HepG2 (cell line): ENCODE data around the gene ARHGAP23. TPM values are rescaled to one million over a fixed set of nuclear protein-coding genes. Genes with fewer than 3 reads are reported as not detected.
"Not testable (repeated sequence)": the region's sequence is repeated elsewhere in the genome, so short reads cannot be mapped to it uniquely, and the experiment has no call there.

Experiments used
- ATAC-seq: fragments of 200-7000 bp; cut with Tn5 transposase; 3 replicates; pipeline ENCODE4 v1.9.1; 2020; ENCODE audit warnings: mild to moderate bottlenecking, moderate library complexity
- BruUV-seq: library from RNA; stranded (reverse); fragments of 400-500 nt; replicated peaks from 2 replicates; lab custom pipeline; 2021; lab: Mats Ljungman, UMichigan
- CTCF ChIA-PET: fragments of 300-600 bp; formaldehyde crosslinking; extraction: SDS; loops from one replicate; lab custom pipeline; 2021; ENCODE audit warnings: low total read pairs, inconsistent platforms, low intra/inter-chr PET ratio; lab: Yijun Ruan, JAX
- POLR2A ChIA-PET: fragments of 350-600 bp; sonication (Branson Sonifier 250); formaldehyde crosslinking; loops from one replicate; lab custom pipeline; 2020; ENCODE audit warnings: antibody characterized with exemption, inconsistent platforms; lab: Yijun Ruan, JAX
- DNase-seq: peaks from one replicate; pipeline ENCODE4 v3.0.0-alpha.2; 2015; ENCODE audit warnings: low spot score
- FAIRE-seq: peaks from 3 replicates; lab custom pipeline; 2011; peaks lifted over from hg19 to GRCh38; lab: Jason Lieb, UNC
- H2AFZ ChIP-seq: one replicate; pipeline ENCODE4 v1.6.1; 2011; ENCODE audit warnings: low read length, inconsistent platforms
- H3K27ac ChIP-seq: fragments of 300-600 bp; 3 replicates; pipeline ENCODE4 v1.8.0; 2011; ENCODE audit warnings: mixed run types, mild to moderate bottlenecking, mixed read lengths, low read length, inconsistent platforms; ENCODE audit not compliant: insufficient read depth; ENCODE audit errors: extremely low read length
- H3K27me3 ChIP-seq, 2 experiments: fragments of 200-600 bp in 1 of 2; 2 replicates in 1 of 2; 3 replicates in 1 of 2; pipeline versions ENCODE4 v1.6.0 to v1.8.0; 2011; ENCODE audit warnings: low read length in 2 of 2, mild to moderate bottlenecking in 2 of 2, moderate library complexity in 2 of 2, inconsistent platforms in 1 of 2; ENCODE audit not compliant: insufficient read depth in 2 of 2, control insufficient read depth in 1 of 2
- H3K36me3 ChIP-seq, 2 experiments: fragments of 200-600 bp in 1 of 2; replicated peaks in 1 of 2; 2 replicates in 1 of 2; 3 replicates in 1 of 2; pipeline versions ENCODE4 v1.5.1 to v1.8.0; 2011; ENCODE audit warnings: low read length in 2 of 2, inconsistent platforms in 1 of 2; ENCODE audit not compliant: insufficient read depth in 2 of 2, control insufficient read depth in 1 of 2
- H3K4me1 ChIP-seq: 2 replicates; pipeline ENCODE4 v1.5.1; 2012; ENCODE audit warnings: low read length, inconsistent platforms; ENCODE audit not compliant: insufficient read depth
- H3K4me2 ChIP-seq: 2 replicates; pipeline ENCODE4 v1.6.0; 2011; ENCODE audit warnings: low read depth, low read length, inconsistent platforms
- H3K4me3 ChIP-seq, 3 experiments: fragments of 200-600 bp in 1 of 3; sonication (generic), shearing (Covaris generic) in 1 of 3; replicated peaks in 1 of 3; 2 replicates each; pipeline ENCODE4 v1.5.1; 2011 to 2016; ENCODE audit warnings: low read length in 3 of 3, inconsistent platforms in 2 of 3, low read depth in 2 of 3, mild to moderate bottlenecking in 2 of 3, control low read depth in 1 of 3, mixed read lengths in 1 of 3; ENCODE audit not compliant: insufficient read depth in 1 of 3
- H3K79me2 ChIP-seq: one replicate; pipeline ENCODE4 v1.6.1; 2011; ENCODE audit warnings: low read length, inconsistent platforms; ENCODE audit not compliant: insufficient read depth
- H3K9ac ChIP-seq: 2 replicates; pipeline ENCODE4 v1.6.0; 2011; ENCODE audit warnings: mild to moderate bottlenecking, low read depth, low read length, inconsistent platforms; ENCODE audit not compliant: insufficient read depth
- H3K9me3 ChIP-seq: 2 replicates; pipeline ENCODE4 v1.5.1; 2012; ENCODE audit warnings: mild to moderate bottlenecking, low read length
- H4K20me1 ChIP-seq: 2 replicates; pipeline ENCODE4 v1.6.0; 2011; ENCODE audit warnings: inconsistent platforms, mild to moderate bottlenecking, low read length, moderate library complexity; ENCODE audit not compliant: insufficient read depth
- HNRNPL ChIP-seq: fragments of 200-400 bp; formaldehyde crosslinking; IDR thresholded peaks from 2 replicates; pipeline ENCODE4 v1.6.1; 2017; ENCODE audit warnings: mild to moderate bottlenecking, low read depth, low read length
- TRIM24 ChIP-seq: sonication (generic); formaldehyde crosslinking; IDR thresholded peaks from 2 replicates; pipeline ENCODE4 v1.8.0; 2022; ENCODE audit warnings: mild to moderate bottlenecking, missing genetic modification reagents
- WGBS: methylation state at CpG from one replicate; pipeline ENCODE4 v1.1.6; 2017; ENCODE audit warnings: low lambda C conversion rate; 5-methylcytosine and 5-hydroxymethylcytosine counted together
- in situ Hi-C: cut with HindIII; loops from 2 replicates; pipeline ENCODE4 v1.10.0; 2017; ENCODE audit warnings: low pct_unique_long_range_greater_than_20kb; ENCODE audit not compliant: extremely low pct_ligation_motif_present
- intact Hi-C: fragments of 100-400 bp; cut with micrococcal nuclease; formaldehyde crosslinking; loops from one replicate; pipeline ENCODE4 v1.10.0; 2022; ENCODE audit not compliant: unreplicated experiment
- polyA plus RNA-seq, 8 experiments: library from polyadenylated mRNA; depleted of rRNA in 3 of 8; stranded (reverse) in 7 of 8; unstranded in 1 of 8; fragments of >200 nt; fragmentation: Illumina TruSeq in 4 of 8; extraction: Trizol in 4 of 8; gene quantifications; 2 replicates each; pipeline versions ENCODE4 v1.2.1 to v1.2.3, GENCODE V29; 2011 to 2016; ENCODE audit warnings: low read depth in 4 of 8, missing spikeins in 1 of 8, mixed read lengths in 1 of 8; ENCODE audit not compliant: insufficient read depth in 1 of 8
- total RNA-seq, 5 experiments: library from RNA; depleted of rRNA; stranded (reverse); fragments of >200 nt; fragmentation: Illumina TruSeq; extraction: Trizol; gene quantifications; 2 replicates each; pipeline ENCODE4 v1.2.3, GENCODE V29; 2016; ENCODE audit warnings: low read depth in 1 of 5
- TF ChIP-seq, protein P1 (sequence below): sonication (generic); formaldehyde crosslinking; IDR thresholded peaks from 2 replicates; pipeline ENCODE4 v1.5.0; 2020; ENCODE audit warnings: mild to moderate bottlenecking, missing genetic modification reagents, moderate library complexity

The ARHGAP23 gene
- total and polyA plus RNA-seq, 2 of the 13 experiments (the other 11 are each of a cell fraction or from before 2014, with no cell fraction given): 0.03 TPM; not detected in 1

DNA sequence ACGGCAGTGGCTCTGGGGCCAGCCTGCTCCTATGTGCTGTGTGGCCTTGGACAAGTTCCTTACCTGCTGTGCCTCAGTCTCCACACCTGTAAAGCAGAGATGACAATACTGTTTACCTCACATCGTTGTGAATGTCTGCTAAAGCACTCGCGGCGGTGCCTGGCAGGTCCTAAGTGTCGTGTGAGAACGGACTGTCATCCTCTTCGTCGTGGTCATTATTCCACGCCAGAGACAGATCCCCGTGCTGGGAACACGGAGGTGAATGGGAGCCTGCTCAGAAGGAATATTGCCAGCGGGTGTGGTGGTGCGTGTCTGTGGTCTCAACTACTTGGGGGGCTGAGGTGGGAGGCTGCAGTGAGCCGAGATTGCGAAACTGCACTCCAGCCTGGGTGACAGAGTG, 65.9 kb downstream of the ARHGAP23 start:
- FAIRE-seq, H3K4me1 ChIP-seq, POLR2A ChIA-PET, H2AFZ ChIP-seq, BruUV-seq, H3K9ac ChIP-seq, ATAC-seq, H3K79me2 ChIP-seq, H3K36me3 ChIP-seq, H3K27ac ChIP-seq, intact Hi-C loops, H4K20me1 ChIP-seq, H3K4me2 ChIP-seq, DNase-seq, H3K9me3 ChIP-seq, H3K4me3 ChIP-seq: not testable (repeated sequence)
- peaks cover 4 to 28% of the 10 kb centered on the region in 2 experiments for H3K27me3 ChIP-seq
- WGBS: 36% methylated on average over 16 of the region's 16 CpGs
- in situ Hi-C loops: loop anchor here (5.0 kb wide), 2 partner anchors 157 to 173 kb away; no protein-coding TSS in a partner anchor
- CTCF ChIA-PET: interaction anchor here (2.7 kb wide), 1 partner anchor 173 kb away, joined by 53 read pairs; no protein-coding TSS in a partner anchor

DNA sequence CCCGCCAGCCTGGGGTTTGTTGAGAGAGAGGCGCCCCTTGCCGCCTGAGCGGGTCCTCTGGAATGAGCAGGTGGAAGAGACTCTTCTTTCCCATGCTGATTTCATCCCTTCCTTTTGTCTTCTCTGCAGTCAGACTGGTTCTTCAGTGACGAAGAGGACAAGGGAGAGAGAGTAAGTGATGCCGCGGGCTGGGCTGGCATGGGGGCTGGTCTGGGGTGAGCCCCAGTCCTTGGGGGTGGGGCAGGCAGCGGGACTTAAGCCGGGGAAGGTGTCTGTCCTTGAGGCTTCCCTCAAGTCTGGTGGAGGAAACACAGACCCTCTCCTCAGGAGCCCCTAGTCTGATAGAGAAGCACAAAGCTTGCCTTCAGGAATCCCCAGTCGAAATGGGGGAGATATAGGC, 69.4 kb downstream of the ARHGAP23 start:
- WGBS: 60% methylated on average over 10 of the region's 10 CpGs
- peaks cover 0 to 17% of the 10 kb centered on the region in 2 experiments; a peak in 2 of 5 replicates for H3K27me3 ChIP-seq
- DNase-seq, H4K20me1 ChIP-seq, POLR2A ChIA-PET, H2AFZ ChIP-seq, H3K9me3 ChIP-seq, H3K9ac ChIP-seq, CTCF ChIA-PET, ATAC-seq, H3K4me2 ChIP-seq, H3K79me2 ChIP-seq, H3K4me1 ChIP-seq, H3K36me3 ChIP-seq, FAIRE-seq, H3K4me3 ChIP-seq, H3K27ac ChIP-seq, BruUV-seq, intact Hi-C loops, in situ Hi-C loops: not testable (repeated sequence)

DNA sequence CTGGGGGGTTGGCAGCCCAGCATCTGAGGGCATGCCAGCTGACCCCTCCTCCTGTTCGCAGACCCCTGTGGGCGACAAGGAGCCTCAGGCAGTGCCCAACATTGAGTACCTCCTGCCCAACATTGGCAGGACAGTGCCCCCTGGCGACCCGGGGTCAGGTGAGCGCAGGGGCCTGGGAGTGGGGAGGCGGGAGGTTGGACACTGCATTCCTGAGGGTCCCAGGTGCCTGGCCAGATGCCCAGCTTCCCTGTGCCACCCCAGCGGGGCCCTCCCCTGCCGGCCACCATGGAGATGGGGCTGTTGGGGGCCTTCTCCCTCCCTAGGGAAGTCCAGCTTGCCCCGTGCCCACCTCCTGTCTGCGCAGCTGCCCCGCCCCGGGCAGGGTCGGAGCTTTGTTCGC, 70.1 kb downstream of the ARHGAP23 start:
- CTCF ChIA-PET: no interaction called here
- no peaks in the 10 kb centered on the region for H4K20me1 ChIP-seq
- WGBS: 56% methylated on average over 11 of the region's 14 CpGs
- H3K79me2 ChIP-seq: no peaks in the 10 kb centered on the region
- peaks cover 5% of the 10 kb centered on the region for H3K9me3 ChIP-seq
- intact Hi-C loops (no loop called here), in situ Hi-C loops (no loop called here)
- H3K9ac ChIP-seq: no peak overlapping the region
- POLR2A ChIA-PET: no interaction called here
- TF ChIP-seq TRIM24 (CRISPR knock-in tag) (no peak), HNRNPL (0 out of 2 replicates have a peak, but pooled peaks have one; percentile 44)
- TF ChIP-seq, protein P1, sequence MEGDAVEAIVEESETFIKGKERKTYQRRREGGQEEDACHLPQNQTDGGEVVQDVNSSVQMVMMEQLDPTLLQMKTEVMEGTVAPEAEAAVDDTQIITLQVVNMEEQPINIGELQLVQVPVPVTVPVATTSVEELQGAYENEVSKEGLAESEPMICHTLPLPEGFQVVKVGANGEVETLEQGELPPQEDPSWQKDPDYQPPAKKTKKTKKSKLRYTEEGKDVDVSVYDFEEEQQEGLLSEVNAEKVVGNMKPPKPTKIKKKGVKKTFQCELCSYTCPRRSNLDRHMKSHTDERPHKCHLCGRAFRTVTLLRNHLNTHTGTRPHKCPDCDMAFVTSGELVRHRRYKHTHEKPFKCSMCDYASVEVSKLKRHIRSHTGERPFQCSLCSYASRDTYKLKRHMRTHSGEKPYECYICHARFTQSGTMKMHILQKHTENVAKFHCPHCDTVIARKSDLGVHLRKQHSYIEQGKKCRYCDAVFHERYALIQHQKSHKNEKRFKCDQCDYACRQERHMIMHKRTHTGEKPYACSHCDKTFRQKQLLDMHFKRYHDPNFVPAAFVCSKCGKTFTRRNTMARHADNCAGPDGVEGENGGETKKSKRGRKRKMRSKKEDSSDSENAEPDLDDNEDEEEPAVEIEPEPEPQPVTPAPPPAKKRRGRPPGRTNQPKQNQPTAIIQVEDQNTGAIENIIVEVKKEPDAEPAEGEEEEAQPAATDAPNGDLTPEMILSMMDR (CRISPR knock-in tag): peak; percentile 37
- ATAC-seq (no peak), FAIRE-seq (no peak), DNase-seq (no peak)
- H3K27me3 ChIP-seq: peaks cover 0 to 23% of the 10 kb centered on the region in 2 experiments; a peak in 3 of 5 replicates
- BruUV-seq: no TSS peak
- no peak overlapping the region for H2AFZ ChIP-seq
- no peaks in the 10 kb centered on the region for H3K36me3 ChIP-seq
- H3K4me2 ChIP-seq: no peak overlapping the region
- no peak overlapping the region for H3K27ac ChIP-seq
- no peaks in the 10 kb centered on the region for H3K4me1 ChIP-seq
- H3K4me3 ChIP-seq: no peak overlapping the region

DNA sequence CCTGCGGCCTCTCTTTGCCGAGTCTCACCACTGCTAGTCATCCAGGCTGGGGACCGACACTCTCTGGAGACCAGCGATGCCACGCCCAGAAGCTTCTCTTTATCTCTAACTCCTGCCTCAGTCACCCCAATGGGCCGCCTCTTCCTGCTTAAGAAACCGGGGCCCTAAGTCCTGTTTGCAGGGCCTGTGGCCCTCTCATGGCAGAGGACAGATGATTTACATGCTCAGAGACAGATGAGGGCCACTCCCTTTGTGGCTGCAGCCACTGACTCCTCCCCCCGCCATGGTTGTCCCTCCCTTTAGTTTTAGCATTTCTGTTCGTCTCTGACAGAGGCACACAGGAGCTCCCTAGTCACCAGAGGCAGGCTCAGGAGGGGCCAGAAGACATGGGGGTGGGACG, 71.0 kb downstream of the ARHGAP23 start:
- H3K4me1 ChIP-seq, DNase-seq, ATAC-seq, H3K36me3 ChIP-seq, H2AFZ ChIP-seq, CTCF ChIA-PET, H3K9me3 ChIP-seq, POLR2A ChIA-PET, H3K9ac ChIP-seq, H3K4me3 ChIP-seq, FAIRE-seq, intact Hi-C loops, H3K4me2 ChIP-seq, H3K27ac ChIP-seq, BruUV-seq, H3K79me2 ChIP-seq, H4K20me1 ChIP-seq, in situ Hi-C loops: not testable (repeated sequence)
- H3K27me3 ChIP-seq: peaks cover 1 to 24% of the 10 kb centered on the region in 2 experiments; a peak in 3 of 5 replicates
- 19% methylated on average over 10 of the region's 10 CpGs for WGBS
